ENCODE results near the gene RBX1.
"Not testable (repeated sequence)": the region's sequence is repeated elsewhere in the genome, so short reads cannot be mapped to it uniquely, and the experiment has no call there.

Gene RBX1

DNA sequence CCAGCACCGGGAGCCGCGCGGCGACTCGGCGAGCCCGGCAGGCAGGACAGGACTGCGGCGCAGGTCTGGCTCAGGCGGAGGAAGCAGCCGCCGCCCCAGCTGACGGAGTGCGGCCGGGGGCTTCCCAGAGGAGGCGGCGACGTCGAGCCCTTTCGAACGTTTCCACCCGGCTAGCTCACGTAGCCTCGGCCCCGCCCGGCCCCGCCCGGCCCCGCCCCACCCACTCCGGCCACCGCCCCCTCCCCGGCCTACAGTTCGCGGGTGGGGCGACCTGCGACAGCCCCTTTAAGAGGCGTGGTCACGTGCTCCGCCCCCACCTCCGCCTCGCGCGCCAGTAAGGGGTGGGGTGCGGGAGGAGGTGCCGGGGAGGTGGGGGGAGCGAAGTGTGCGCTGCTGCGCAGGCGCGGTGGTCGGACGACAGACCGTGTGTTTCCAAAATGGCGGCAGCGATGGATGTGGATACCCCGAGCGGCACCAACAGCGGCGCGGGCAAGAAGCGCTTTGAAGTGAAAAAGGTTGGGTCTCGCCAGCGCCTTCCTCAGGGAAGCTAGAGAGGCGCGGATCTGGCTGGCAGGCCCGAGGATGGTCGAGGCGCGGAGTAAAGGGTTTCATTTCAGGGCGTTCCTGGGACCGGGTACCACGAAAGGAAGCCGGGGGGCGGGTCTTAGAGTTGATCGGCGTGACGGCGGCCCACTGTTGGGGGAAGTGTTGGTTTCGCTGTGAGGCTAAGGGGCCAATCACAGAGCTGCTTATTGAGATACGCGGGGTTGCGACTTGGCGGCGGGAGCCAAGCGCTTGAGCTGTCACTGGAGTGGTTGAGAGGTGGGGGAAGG lies at the start of gene RBX1:
TSS of gene RBX1 (plus strand) at position 417 of the 833 bp plus-strand sequence. CDS start at position 438, 21 bp downstream.
- peak within 1 kb of the TSS; percentile 99 for H3K4me3 ChIP-seq (ENCODE audit: low read depth, low read length)
- peak; percentile 58 for TF ChIP-seq POLR2A (IDR thresholded peaks at IDR 0.05; ENCODE audit: extremely low read depth, insufficient read length)
- TF ChIP-seq MAX (IDR thresholded peaks at IDR 0.05; ENCODE audit: low read depth, low read length), result peak; percentile 88
- peak; percentile 31; the same call in 1 of the 2 replicates for TF ChIP-seq MYC (IDR thresholded peaks at IDR 0.05; ENCODE audit: low read depth, low read length)
- TF ChIP-seq CTCF (IDR thresholded peaks at IDR 0.05; ENCODE audit: low read depth, low read length), result no peak
- DNase-seq (ENCODE audit: low read depth), result peak; percentile 98

DNA sequence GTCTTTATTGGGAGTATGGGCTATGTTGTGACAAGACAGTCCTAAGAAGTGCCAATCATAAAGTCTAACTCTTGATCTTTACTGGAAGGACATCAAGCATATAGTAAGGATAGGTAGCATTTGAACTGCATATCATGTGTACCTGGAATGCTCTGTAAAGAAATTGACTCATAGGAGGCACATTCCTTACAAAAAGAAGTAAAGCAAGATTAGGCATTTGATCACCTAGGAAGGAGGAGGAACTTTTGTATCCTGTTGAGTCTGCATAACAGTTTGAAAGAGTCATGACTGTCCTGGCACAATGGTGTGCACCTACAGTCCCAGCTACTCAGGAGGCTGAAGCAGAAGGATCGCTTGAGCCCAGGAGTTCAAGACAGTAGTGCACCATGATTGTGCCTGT lies 47.1 kb upstream of the RBX1 start:
- no peak for TF ChIP-seq POLR2A (IDR thresholded peaks at IDR 0.05; ENCODE audit: extremely low read depth, insufficient read length)
- no peak for TF ChIP-seq MYC (IDR thresholded peaks at IDR 0.05; ENCODE audit: low read depth, low read length)
- TF ChIP-seq CTCF (IDR thresholded peaks at IDR 0.05; ENCODE audit: low read depth, low read length), result no peak
- no peak overlapping the region for H3K4me3 ChIP-seq (ENCODE audit: low read depth, low read length)
- no peak for DNase-seq (ENCODE audit: low read depth)

GRCh38 chr22:40908895-40909294 lies 42.3 kb upstream of the RBX1 start:
- no peak for DNase-seq (ENCODE audit: low read depth)
- no peak for TF ChIP-seq MYC (IDR thresholded peaks at IDR 0.05; ENCODE audit: low read depth, low read length)
- no peak for TF ChIP-seq CTCF (IDR thresholded peaks at IDR 0.05; ENCODE audit: low read depth, low read length)
- TF ChIP-seq POLR2A (IDR thresholded peaks at IDR 0.05; ENCODE audit: extremely low read depth, insufficient read length), result no peak
- TF ChIP-seq MAX (IDR thresholded peaks at IDR 0.05; ENCODE audit: low read depth, low read length), result no peak
- H3K4me3 ChIP-seq (ENCODE audit: low read depth, low read length), result no peak overlapping the region

GRCh38 chr22:40911772-40912171 lies 39.4 kb upstream of the RBX1 start:
- TF ChIP-seq MAX (IDR thresholded peaks at IDR 0.05; ENCODE audit: low read depth, low read length) (no peak), MYC (IDR thresholded peaks at IDR 0.05; ENCODE audit: low read depth, low read length) (no peak), CTCF (IDR thresholded peaks at IDR 0.05; ENCODE audit: low read depth, low read length) (no peak), POLR2A (IDR thresholded peaks at IDR 0.05; ENCODE audit: extremely low read depth, insufficient read length) (no peak)
- DNase-seq (ENCODE audit: low read depth), result no peak
- H3K4me3 ChIP-seq (ENCODE audit: low read depth, low read length), result no peak overlapping the region

GRCh38 chr22:40912987-40913386 lies 38.2 kb upstream of the RBX1 start:
- not testable (repeated sequence) for DNase-seq (ENCODE audit: low read depth); H3K4me3 ChIP-seq (ENCODE audit: low read depth, low read length)

- DNase-seq (ENCODE audit: low read depth), result no peak
- no peak overlapping the region for H3K4me3 ChIP-seq (ENCODE audit: low read depth, low read length)
- TF ChIP-seq MYC (IDR thresholded peaks at IDR 0.05; ENCODE audit: low read depth, low read length), result no peak
- no peak for TF ChIP-seq MAX (IDR thresholded peaks at IDR 0.05; ENCODE audit: low read depth, low read length)
- no peak for TF ChIP-seq POLR2A (IDR thresholded peaks at IDR 0.05; ENCODE audit: extremely low read depth, insufficient read length)
- no peak for TF ChIP-seq CTCF (IDR thresholded peaks at IDR 0.05; ENCODE audit: low read depth, low read length)
Measured at GRCh38 chr22:40919446-40919845, 31.7 kb upstream of the RBX1 start.

Measured in NB4 (cell line).